Cardiac fibroblast (primary cell): ENCODE results near the gene TSPYL4.

ENCODE experiments used
- DNase-seq, 2 donors: peaks; one replicate each; pipeline versions ENCODE4 v3.0.0 to v3.0.0-alpha.2; 2010; ENCODE audit warnings: low read depth in 2 of 2
- H3K4me3 ChIP-seq, 2 donors: replicated peaks in 1 of 2; 1 replicate in 1 of 2; 2 replicates in 1 of 2; pipeline ENCODE4 v1.5.1; 2011; ENCODE audit warnings: low read depth in 2 of 2, low read length in 2 of 2, mild to moderate bottlenecking in 2 of 2, moderate library complexity in 1 of 2
- CTCF ChIP-seq: IDR thresholded peaks from one replicate; pipeline ENCODE4 v1.5.1; 2011; ENCODE audit warnings: low read depth, mild to moderate bottlenecking, low read length, inconsistent platforms

TSPYL4 gene

GRCh38 chr6:116210316-116210715 is 43.6 kb downstream of the TSPYL4 start:
- no peak for TF ChIP-seq CTCF
- H3K4me3 ChIP-seq: no peak overlapping the region
- no peak for DNase-seq

GRCh38 chr6:116208056-116208785 is 45.7 kb downstream of the TSPYL4 start:
- no peak for TF ChIP-seq CTCF
- H3K4me3 ChIP-seq: no peak overlapping the region
- DNase-seq: no peak

- peak; percentile 33 to 63 for DNase-seq
- no peak for TF ChIP-seq CTCF
These were observed 47.5 kb downstream of the TSPYL4 start for GRCh38 chr6:116206231-116206903.

GRCh38 chr6:116205281-116205680 is 48.6 kb downstream of the TSPYL4 start:
- no peak overlapping the region for H3K4me3 ChIP-seq
- no peak for TF ChIP-seq CTCF
- DNase-seq: no peak

More at GRCh38 chr6:116206231-116206903, 47.5 kb downstream of the TSPYL4 start:
- no peak overlapping the region for H3K4me3 ChIP-seq

GRCh38 chr6:116201538-116201937 is 52.3 kb downstream of the TSPYL4 start:
- TF ChIP-seq CTCF: no peak
- H3K4me3 ChIP-seq: no peak overlapping the region
- no peak for DNase-seq

GRCh38 chr6:116200619-116201249 is 53.1 kb downstream of the TSPYL4 start:
- no peak overlapping the region for H3K4me3 ChIP-seq
- DNase-seq: no peak
- TF ChIP-seq CTCF: no peak
